ENCODE measurements around the gene KLHL17.

KLHL17 gene

GRCh38 chr1:995665-996633 lies 35.6 kb downstream of the KLHL17 start:
- no CpG with 5 or more reads among the region's 30 CpGs for WGBS (ENCODE audit: extremely low coverage, insufficient coverage, insufficient read length)
- Histone ChIP-seq H3K23ac (ENCODE audit: low read length) (no peak overlapping the region), H4K91ac (ENCODE audit: low read depth, low read length) (no peak overlapping the region), H3K14ac (ENCODE audit: low read length) (no peak overlapping the region), H3K4me1 (ENCODE audit: control insufficient read depth in 1 of 2, insufficient read depth in 2 of 2, low read length in 2 of 2) (peaks cover 13 to 14% of the 10 kb centered on the region in 2 experiments), H3K4me3 (ENCODE audit: low read depth, low read length) (no peak overlapping the region), H3K27ac (ENCODE audit: low read depth, low read length) (no peak overlapping the region), H2BK12ac (ENCODE audit: low read length) (no peak overlapping the region), H2BK5ac (ENCODE audit: low read depth, low read length, poor library complexity) (no peak overlapping the region), H3K18ac (ENCODE audit: low read length) (no peak overlapping the region), H3K9ac (ENCODE audit: low read length) (no peak overlapping the region), H3K4ac (ENCODE audit: low read depth, low read length) (no peak overlapping the region), H3K36me3 (ENCODE audit: control insufficient read depth in 1 of 2, insufficient read depth in 2 of 2, low read length in 2 of 2) (peaks cover 0 to 2% of the 10 kb centered on the region in 2 experiments), H4K8ac (ENCODE audit: low read depth, low read length) (no peak overlapping the region), H3K4me2 (ENCODE audit: low read length) (no peak overlapping the region), H2BK120ac (ENCODE audit: insufficient read depth, low read length, poor library complexity) (no peak overlapping the region), H3K27me3 (ENCODE audit: insufficient read depth, low read length) (peaks cover 32% of the 10 kb centered on the region), H3K79me2 (ENCODE audit: control insufficient read depth, insufficient read depth, low read length, poor library complexity) (peaks cover 3% of the 10 kb centered on the region), H3K79me1 (ENCODE audit: low read length) (peaks cover 17% of the 10 kb centered on the region), H4K12ac (ENCODE audit: low read depth, low read length) (no peak overlapping the region), H2AFZ (ENCODE audit: insufficient read depth, low read length, poor library complexity) (no peak overlapping the region), H2AK5ac (ENCODE audit: low read length) (no peak overlapping the region), H3K9me3 (ENCODE audit: insufficient read depth, low read depth, low read length) (peaks cover 13% of the 10 kb centered on the region)
- DNase-seq: no peak

- Histone ChIP-seq H3K27me3 (ENCODE audit: insufficient read depth, low read length) (peaks cover 29% of the 10 kb centered on the region), H3K9me3 (ENCODE audit: insufficient read depth, low read depth, low read length) (peaks cover 9% of the 10 kb centered on the region), H3K4ac (ENCODE audit: low read depth, low read length) (no peak overlapping the region), H3K18ac (ENCODE audit: low read length) (no peak overlapping the region), H4K12ac (ENCODE audit: low read depth, low read length) (no peak overlapping the region), H3K4me2 (ENCODE audit: low read length) (no peak overlapping the region), H3K9ac (ENCODE audit: low read length) (no peak overlapping the region), H3K79me2 (ENCODE audit: control insufficient read depth, insufficient read depth, low read length, poor library complexity) (peaks cover 3% of the 10 kb centered on the region), H2AK5ac (ENCODE audit: low read length) (no peak overlapping the region), H4K8ac (ENCODE audit: low read depth, low read length) (no peak overlapping the region), H2AFZ (ENCODE audit: insufficient read depth, low read length, poor library complexity) (no peak overlapping the region), H3K36me3 (ENCODE audit: control insufficient read depth in 1 of 2, insufficient read depth in 2 of 2, low read length in 2 of 2) (peaks cover 0 to 2% of the 10 kb centered on the region in 2 experiments), H3K14ac (ENCODE audit: low read length) (no peak overlapping the region), H3K4me1 (ENCODE audit: control insufficient read depth in 1 of 2, insufficient read depth in 2 of 2, low read length in 2 of 2) (peaks cover 16 to 21% of the 10 kb centered on the region in 2 experiments), H3K4me3 (ENCODE audit: low read depth, low read length) (no peak overlapping the region), H3K27ac (ENCODE audit: low read depth, low read length) (no peak overlapping the region), H2BK120ac (ENCODE audit: insufficient read depth, low read length, poor library complexity) (no peak overlapping the region), H3K79me1 (ENCODE audit: low read length) (peaks cover 24% of the 10 kb centered on the region), H3K23ac (ENCODE audit: low read length) (no peak overlapping the region), H2BK5ac (ENCODE audit: low read depth, low read length, poor library complexity) (no peak overlapping the region), H4K91ac (ENCODE audit: low read depth, low read length) (no peak overlapping the region), H2BK12ac (ENCODE audit: low read length) (no peak overlapping the region)
- peak in 1 of 2 donors; percentile 28 for DNase-seq
- WGBS (ENCODE audit: extremely low coverage, insufficient coverage, insufficient read length): no CpG with 5 or more reads among the region's 24 CpGs
Measured at GRCh38 chr1:996851-997712, 36.7 kb downstream of the KLHL17 start.

GRCh38 chr1:997713-997992 lies 37.3 kb downstream of the KLHL17 start:
- no CpG with 5 or more reads among the region's 3 CpGs for WGBS (ENCODE audit: extremely low coverage, insufficient coverage, insufficient read length)
- Histone ChIP-seq H3K9ac (ENCODE audit: low read length) (no peak overlapping the region), H4K12ac (ENCODE audit: low read depth, low read length) (no peak overlapping the region)

GRCh38 chr1:997993-998744 lies 37.8 kb downstream of the KLHL17 start:
- Histone ChIP-seq H3K27me3 (ENCODE audit: insufficient read depth, low read length) (peaks cover 29% of the 10 kb centered on the region), H2AK5ac (ENCODE audit: low read length) (peak overlapping the region; percentile 75), H4K12ac (ENCODE audit: low read depth, low read length) (peak overlapping the region; percentile 27), H2BK12ac (ENCODE audit: low read length) (no peak overlapping the region), H3K27ac (ENCODE audit: low read depth, low read length) (no peak overlapping the region), H3K23ac (ENCODE audit: low read length) (no peak overlapping the region), H3K79me2 (ENCODE audit: control insufficient read depth, insufficient read depth, low read length, poor library complexity) (peaks cover 3% of the 10 kb centered on the region), H3K4ac (ENCODE audit: low read depth, low read length) (no peak overlapping the region), H4K8ac (ENCODE audit: low read depth, low read length) (no peak overlapping the region), H4K91ac (ENCODE audit: low read depth, low read length) (no peak overlapping the region), H3K4me2 (ENCODE audit: low read length) (peak overlapping the region; percentile 57), H3K9ac (ENCODE audit: low read length) (no peak overlapping the region), H3K79me1 (ENCODE audit: low read length) (peaks cover 24% of the 10 kb centered on the region), H2BK120ac (ENCODE audit: insufficient read depth, low read length, poor library complexity) (no peak overlapping the region), H2BK5ac (ENCODE audit: low read depth, low read length, poor library complexity) (no peak overlapping the region), H3K4me1 (ENCODE audit: control insufficient read depth in 1 of 2, insufficient read depth in 2 of 2, low read length in 2 of 2) (peaks cover 18 to 24% of the 10 kb centered on the region in 2 experiments), H3K18ac (ENCODE audit: low read length) (no peak overlapping the region), H3K36me3 (ENCODE audit: control insufficient read depth in 1 of 2, insufficient read depth in 2 of 2, low read length in 2 of 2) (peaks cover 0 to 2% of the 10 kb centered on the region in 2 experiments), H3K4me3 (ENCODE audit: low read depth, low read length) (peak overlapping the region; percentile 51), H3K9me3 (ENCODE audit: insufficient read depth, low read depth, low read length) (peaks cover 3% of the 10 kb centered on the region), H2AFZ (ENCODE audit: insufficient read depth, low read length, poor library complexity) (no peak overlapping the region), H3K14ac (ENCODE audit: low read length) (no peak overlapping the region)
- DNase-seq: no peak
- no CpG with 5 or more reads among the region's 75 CpGs for WGBS (ENCODE audit: extremely low coverage, insufficient coverage, insufficient read length)

More at GRCh38 chr1:997713-997992, 37.3 kb downstream of the KLHL17 start:
- Histone ChIP-seq H2AK5ac (ENCODE audit: low read length) (no peak overlapping the region), H3K23ac (ENCODE audit: low read length) (no peak overlapping the region), H3K27me3 (ENCODE audit: insufficient read depth, low read length) (peaks cover 29% of the 10 kb centered on the region), H2BK5ac (ENCODE audit: low read depth, low read length, poor library complexity) (no peak overlapping the region), H3K9me3 (ENCODE audit: insufficient read depth, low read depth, low read length) (peaks cover 8% of the 10 kb centered on the region), H3K27ac (ENCODE audit: low read depth, low read length) (no peak overlapping the region), H3K18ac (ENCODE audit: low read length) (no peak overlapping the region), H4K8ac (ENCODE audit: low read depth, low read length) (no peak overlapping the region), H3K4ac (ENCODE audit: low read depth, low read length) (no peak overlapping the region), H2BK120ac (ENCODE audit: insufficient read depth, low read length, poor library complexity) (no peak overlapping the region), H3K36me3 (ENCODE audit: control insufficient read depth in 1 of 2, insufficient read depth in 2 of 2, low read length in 2 of 2) (peaks cover 0 to 2% of the 10 kb centered on the region in 2 experiments), H3K79me1 (ENCODE audit: low read length) (peaks cover 24% of the 10 kb centered on the region), H2AFZ (ENCODE audit: insufficient read depth, low read length, poor library complexity) (no peak overlapping the region), H4K91ac (ENCODE audit: low read depth, low read length) (no peak overlapping the region), H2BK12ac (ENCODE audit: low read length) (no peak overlapping the region), H3K14ac (ENCODE audit: low read length) (no peak overlapping the region), H3K4me2 (ENCODE audit: low read length) (no peak overlapping the region), H3K4me3 (ENCODE audit: low read depth, low read length) (no peak overlapping the region), H3K79me2 (ENCODE audit: control insufficient read depth, insufficient read depth, low read length, poor library complexity) (peaks cover 3% of the 10 kb centered on the region), H3K4me1 (ENCODE audit: control insufficient read depth in 1 of 2, insufficient read depth in 2 of 2, low read length in 2 of 2) (peaks cover 16 to 21% of the 10 kb centered on the region in 2 experiments)
- DNase-seq: no peak

All from trophoblast cell (in vitro differentiated cells and primary cell).